Measurements from ENCODE around the gene CAB39L. TPM values are rescaled to one million over a fixed set of nuclear protein-coding genes. Genes with fewer than 3 reads are reported as not detected.

Gene CAB39L
- total and polyA plus RNA-seq, 12 donors, result 7.1 to 33.2 (median 16.9) TPM

DNA sequence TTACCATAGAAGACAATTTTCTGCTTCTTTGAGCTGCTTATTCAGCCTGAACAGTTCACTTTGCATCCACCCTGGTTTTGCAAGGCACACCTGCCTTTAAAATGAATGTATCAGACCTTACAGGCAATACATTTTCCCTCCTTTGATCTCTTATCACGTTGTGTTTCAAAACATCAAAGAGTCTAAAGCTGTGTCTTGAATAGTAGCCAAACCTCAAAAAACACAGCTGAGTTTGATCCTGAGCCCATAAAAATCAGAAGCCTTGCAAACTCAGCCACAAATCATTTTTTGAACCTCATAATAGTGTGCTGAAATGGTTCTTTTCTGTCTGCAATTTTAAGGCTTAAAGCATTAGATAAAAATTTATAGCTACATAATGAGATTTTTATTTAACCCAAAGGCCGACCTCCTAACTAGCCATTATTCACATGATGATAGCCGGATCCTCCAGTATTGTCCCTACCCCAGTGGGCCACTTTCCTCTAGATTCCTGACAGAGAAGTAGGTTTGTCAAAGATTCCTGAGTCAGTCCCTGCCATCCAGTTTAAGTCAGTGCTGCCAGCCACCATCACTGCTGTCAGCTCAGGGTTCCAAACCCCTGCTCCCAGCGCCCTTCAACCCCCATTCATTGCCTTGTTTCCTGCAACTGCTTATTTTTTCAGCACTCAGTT lies 71.8 kb downstream of the CAB39L start:
- H3K36me3 ChIP-seq, result peaks cover 0 to 14% (median 0%) of the 10 kb centered on the region in 9 donors
- H3K27ac ChIP-seq, result no peak overlapping the region
- WGBS, 2 donors, result 67 to 75% methylated on average over 4 of the region's 4 CpGs
- TF ChIP-seq, protein P1, sequence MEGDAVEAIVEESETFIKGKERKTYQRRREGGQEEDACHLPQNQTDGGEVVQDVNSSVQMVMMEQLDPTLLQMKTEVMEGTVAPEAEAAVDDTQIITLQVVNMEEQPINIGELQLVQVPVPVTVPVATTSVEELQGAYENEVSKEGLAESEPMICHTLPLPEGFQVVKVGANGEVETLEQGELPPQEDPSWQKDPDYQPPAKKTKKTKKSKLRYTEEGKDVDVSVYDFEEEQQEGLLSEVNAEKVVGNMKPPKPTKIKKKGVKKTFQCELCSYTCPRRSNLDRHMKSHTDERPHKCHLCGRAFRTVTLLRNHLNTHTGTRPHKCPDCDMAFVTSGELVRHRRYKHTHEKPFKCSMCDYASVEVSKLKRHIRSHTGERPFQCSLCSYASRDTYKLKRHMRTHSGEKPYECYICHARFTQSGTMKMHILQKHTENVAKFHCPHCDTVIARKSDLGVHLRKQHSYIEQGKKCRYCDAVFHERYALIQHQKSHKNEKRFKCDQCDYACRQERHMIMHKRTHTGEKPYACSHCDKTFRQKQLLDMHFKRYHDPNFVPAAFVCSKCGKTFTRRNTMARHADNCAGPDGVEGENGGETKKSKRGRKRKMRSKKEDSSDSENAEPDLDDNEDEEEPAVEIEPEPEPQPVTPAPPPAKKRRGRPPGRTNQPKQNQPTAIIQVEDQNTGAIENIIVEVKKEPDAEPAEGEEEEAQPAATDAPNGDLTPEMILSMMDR (IDR thresholded peaks at IDR 0.05), result no peak
- H3K9me3 ChIP-seq, result no peaks in the 10 kb centered on the region
- no peak for DNase-seq
- intact Hi-C loops (cut with DNase I), result no loop called here
- H3K4me1 ChIP-seq, result peaks cover 0 to 29% (median 14%) of the 10 kb centered on the region in 9 donors
- no peaks in the 10 kb centered on the region for H3K27me3 ChIP-seq
- H3K4me3 ChIP-seq, result no peak overlapping the region
- ATAC-seq, result no peak

GRCh38 chr13:49370371-49370770 lies 73.5 kb downstream of the CAB39L start:
- H3K36me3 ChIP-seq, result peaks cover 0 to 2% (median 0%) of the 10 kb centered on the region in 9 donors
- H3K4me3 ChIP-seq, result no peak overlapping the region
- TF ChIP-seq, protein P1 (IDR thresholded peaks at IDR 0.05), result no peak
- no peaks in the 10 kb centered on the region for H3K9me3 ChIP-seq
- WGBS, 2 donors, result 75 to 80% methylated on average over 2 of the region's 2 CpGs
- intact Hi-C loops (cut with DNase I), result no loop called here
- ATAC-seq, result no peak
- no peak for DNase-seq
- H3K27ac ChIP-seq, result no peak overlapping the region
- H3K27me3 ChIP-seq, result no peaks in the 10 kb centered on the region
- peaks cover 0 to 32% (median 14%) of the 10 kb centered on the region in 9 donors for H3K4me1 ChIP-seq

- Histone ChIP-seq H3K27ac (no peak overlapping the region), H3K4me1 (peaks cover 0 to 32% (median 14%) of the 10 kb centered on the region in 9 donors)
Measured at GRCh38 chr13:49369866-49370265, 74.0 kb downstream of the CAB39L start.

GRCh38 chr13:49368688-49369087 lies 75.2 kb downstream of the CAB39L start:
- intact Hi-C loops (cut with DNase I), result no loop called here
- peaks cover 0 to 26% (median 13%) of the 10 kb centered on the region in 9 donors for H3K4me1 ChIP-seq
- no peaks in the 10 kb centered on the region for H3K27me3 ChIP-seq
- peaks cover 0 to 16% (median 7%) of the 10 kb centered on the region in 11 donors for H3K9me3 ChIP-seq
- no peak for ATAC-seq
- DNase-seq, result no peak
- H3K36me3 ChIP-seq, result peaks cover 0 to 6% (median 0%) of the 10 kb centered on the region in 9 donors
- WGBS, 2 donors, result 82 to 83% methylated on average over 2 of the region's 2 CpGs
- no peak overlapping the region for H3K4me3 ChIP-seq
- no peak overlapping the region for H3K27ac ChIP-seq
- TF ChIP-seq, protein P1 (IDR thresholded peaks at IDR 0.05), result no peak

More at GRCh38 chr13:49369866-49370265, 74.0 kb downstream of the CAB39L start:
- ATAC-seq (no peak), DNase-seq (no peak)
- Histone ChIP-seq H3K27me3 (no peaks in the 10 kb centered on the region), H3K36me3 (no peaks in the 10 kb centered on the region), H3K9me3 (peaks cover 0 to 4% (median 0%) of the 10 kb centered on the region in 11 donors), H3K4me3 (no peak overlapping the region)
- TF ChIP-seq, protein P1 (IDR thresholded peaks at IDR 0.05), result no peak
- 90 to 98% methylated on average over 4 of the region's 4 CpGs for WGBS, 2 donors
- intact Hi-C loops (cut with DNase I), result no loop called here
